ENCODE data around the gene MICAL1. TPM values are rescaled to one million over a fixed set of nuclear protein-coding genes. Genes with fewer than 3 reads are reported as not detected.

MICAL1 gene
- total and polyA plus RNA-seq, 10 of the 15 experiments (the other 5 are each of a cell fraction or from before 2014, with no cell fraction given) = 0.32 to 71.6 (median 45.3) TPM

DNA sequence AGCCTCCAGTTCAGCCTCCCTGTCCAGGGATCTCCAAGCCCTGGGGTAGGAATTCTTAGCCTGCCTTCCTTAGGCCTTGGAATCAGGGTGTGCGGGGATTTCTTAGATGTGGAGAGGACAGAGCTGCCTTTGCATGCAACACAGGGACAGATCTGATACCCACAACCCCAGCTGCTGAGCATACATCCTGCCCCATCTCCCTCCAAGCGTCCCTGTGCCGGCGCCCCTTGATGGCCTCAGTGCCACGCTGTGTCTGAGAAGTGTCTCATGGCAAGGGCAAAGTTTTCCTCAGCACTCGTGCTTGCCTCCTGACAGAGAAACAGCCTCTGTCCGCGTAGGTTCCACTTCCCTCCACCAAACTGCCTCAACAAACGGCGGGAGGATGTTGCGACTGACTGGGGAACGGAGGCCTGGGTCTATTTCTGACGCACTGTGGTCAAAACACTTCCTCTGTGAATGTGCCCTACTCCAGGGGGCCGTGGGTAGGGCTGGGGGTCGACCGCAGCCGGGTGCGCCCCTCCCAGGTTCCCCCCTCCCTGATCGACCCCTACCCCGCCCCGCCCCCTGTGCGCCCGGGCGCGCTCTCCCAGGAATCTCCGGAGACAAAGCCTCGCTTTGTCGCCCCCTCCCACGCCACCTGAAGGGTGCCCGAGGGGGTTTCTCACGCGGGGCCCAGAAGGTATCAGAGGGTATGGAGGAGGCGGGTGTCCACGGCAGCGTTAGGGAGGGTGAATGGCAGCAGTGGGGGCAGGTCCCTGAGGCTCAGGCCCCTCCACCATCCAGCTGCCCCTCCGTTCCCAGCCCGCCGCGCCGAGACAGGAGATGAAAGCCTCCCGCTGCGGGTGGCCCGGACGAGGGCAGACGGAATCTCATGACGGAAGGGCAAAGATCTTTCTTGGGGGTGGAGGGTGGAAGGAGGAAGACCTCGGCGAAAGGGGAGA, 806 bp downstream of the MICAL1 start:
- in situ Hi-C loops (cut with MboI) = no loop called here
- Histone ChIP-seq H4K20me1 (ENCODE audit: control insufficient read depth, insufficient read depth) (no peaks in the 10 kb centered on the region), H3K27ac (ENCODE audit: control insufficient read depth, insufficient read depth) (peak overlapping the region; percentile 98), H3K27me3 (replicated peaks in 1 of 2; ENCODE audit: control insufficient read depth in 2 of 2, insufficient read depth in 2 of 2, low read length in 1 of 2) (no peaks in the 10 kb centered on the region), H2AFZ (ENCODE audit: control insufficient read depth, low read depth, low read length) (peak overlapping the region; percentile 60), H3K4me3 (peak overlapping the region; percentile 89), H3K36me3 (ENCODE audit: control insufficient read depth in 2 of 2, insufficient read depth in 2 of 2, low read length in 1 of 2) (peaks cover 3 to 10% of the 10 kb centered on the region in 2 experiments; a peak in 3 of 4 replicates), H3K4me2 (ENCODE audit: control insufficient read depth, insufficient read depth) (peak overlapping the region; percentile 98), H3K79me2 (ENCODE audit: control insufficient read depth, insufficient read depth, low read length) (peaks cover 48% of the 10 kb centered on the region), H3K9ac (ENCODE audit: control insufficient read depth, insufficient read depth, low read length) (peak overlapping the region; percentile 91), H3K9me3 (replicated peaks; ENCODE audit: control insufficient read depth, insufficient read depth, low read length) (no peaks in the 10 kb centered on the region), H3K4me1 (ENCODE audit: control insufficient read depth, insufficient read depth, low read length) (peaks cover 55% of the 10 kb centered on the region)
- under 1% methylated on average over 46 of the region's 48 CpGs for WGBS (ENCODE audit: insufficient coverage, insufficient replicate concordance, low lambda C conversion rate, missing lambda C conversion rate)
- ChIA-PET RAD21 (ENCODE audit: unreplicated experiment) (interaction anchor here (0.6 to 10.1 kb wide), 10 partner anchors 10 to 77 kb away, joined by 3 to 97 read pairs (median 4); partner anchors contain the start of genes CD164, PPIL6, SMPD2 and ZBTB24), POLR2A (interaction anchor here (0.5 to 13.1 kb wide), 4 partner anchors 12 to 61 kb away, joined by 5 to 132 read pairs (median 40); partner anchors contain the start of genes PPIL6, SMPD2 and ZBTB24), SMC1A (ENCODE audit: uncharacterized antibody, unreplicated experiment) (interaction anchor here (1.1 to 10.1 kb wide), 6 partner anchors 12 to 72 kb away, joined by 3 to 148 read pairs (median 6); partner anchors contain the start of genes CD164, PPIL6, SMPD2 and ZBTB24), CTCF (interaction anchor here (0.7 to 3.9 kb wide), 10 partner anchors 12 to 370 kb away, joined by 3 to 30 read pairs (median 8); partner anchors contain the start of genes CD164, PPIL6 and SMPD2)
- DNase-seq (ENCODE audit: low read depth, low spot score) = peak; percentile 48
- BruUV-seq (replicated peaks) = no TSS peak
- peak; percentile 65 for FAIRE-seq
- intact Hi-C loops (cut with micrococcal nuclease; ENCODE audit: unreplicated experiment) = loop anchor here (1.0 to 5.0 kb wide), 3 partner anchors 29 to 357 kb away; partner anchors contain the start of genes CD164, CEP57L1 and ZBTB24
- ATAC-seq = peak; percentile 57
- no peak for TF ChIP-seq RFX5 (IDR thresholded peaks at IDR 0.05; ENCODE audit: low read depth, low read length)
- TF ChIP-seq NFXL1 (IDR thresholded peaks at IDR 0.05; ENCODE audit: borderline replicate concordance) = no peak
- TF ChIP-seq SMAD5 (IDR thresholded peaks at IDR 0.05; ENCODE audit: low read depth) = no peak
- TF ChIP-seq, protein P1, sequence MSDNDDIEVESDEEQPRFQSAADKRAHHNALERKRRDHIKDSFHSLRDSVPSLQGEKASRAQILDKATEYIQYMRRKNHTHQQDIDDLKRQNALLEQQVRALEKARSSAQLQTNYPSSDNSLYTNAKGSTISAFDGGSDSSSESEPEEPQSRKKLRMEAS (IDR thresholded peaks at IDR 0.05; ENCODE audit: low read depth, low read length) = peak; percentile 81
- TF ChIP-seq JUNB (IDR thresholded peaks at IDR 0.05) = no peak
- peak; percentile 40 to 74; a peak in 3 of 4 replicates for TF ChIP-seq IKZF2 (IDR thresholded peaks at IDR 0.05)
- no peak for TF ChIP-seq SUZ12 (IDR thresholded peaks at IDR 0.05; ENCODE audit: unreplicated experiment)
- no peak for TF ChIP-seq TARDBP (IDR thresholded peaks at IDR 0.05; ENCODE audit: borderline replicate concordance)
- peak; percentile 24; the same call in 1 of the 2 replicates for TF ChIP-seq BACH1 (IDR thresholded peaks at IDR 0.05; ENCODE audit: borderline replicate concordance)
- TF ChIP-seq SP1 (IDR thresholded peaks at IDR 0.05; ENCODE audit: low read depth, low read length) = peak; percentile 74
- TF ChIP-seq BRCA1 (IDR thresholded peaks at IDR 0.05; ENCODE audit: low read depth, low read length) = no peak
- no peak for TF ChIP-seq ESRRA (IDR thresholded peaks at IDR 0.05; ENCODE audit: low read length)
- peak; percentile 87 for TF ChIP-seq POLR2AphosphoS5 (IDR thresholded peaks at IDR 0.05; ENCODE audit: low read length)
- no peak for TF ChIP-seq YBX1 (IDR thresholded peaks at IDR 0.05)
- peak; percentile 70; the same call in 1 of the 2 replicates for TF ChIP-seq TAF1 (IDR thresholded peaks at IDR 0.05; ENCODE audit: borderline replicate concordance, low read depth, low read length)
- TF ChIP-seq CHD1 (IDR thresholded peaks at IDR 0.05; ENCODE audit: low read depth, low read length) = no peak
- TF ChIP-seq EED (IDR thresholded peaks at IDR 0.05; ENCODE audit: low read depth) = peak; percentile 84
- peak; percentile 54; the same call in 1 of the 2 replicates for TF ChIP-seq SMARCA5 (IDR thresholded peaks at IDR 0.05)
- TF ChIP-seq PAX5 (IDR thresholded peaks at IDR 0.05; ENCODE audit: borderline replicate concordance, low read depth, low read length) = peak; percentile 59; the same call in 1 of the 2 replicates
- TF ChIP-seq, protein P2, sequence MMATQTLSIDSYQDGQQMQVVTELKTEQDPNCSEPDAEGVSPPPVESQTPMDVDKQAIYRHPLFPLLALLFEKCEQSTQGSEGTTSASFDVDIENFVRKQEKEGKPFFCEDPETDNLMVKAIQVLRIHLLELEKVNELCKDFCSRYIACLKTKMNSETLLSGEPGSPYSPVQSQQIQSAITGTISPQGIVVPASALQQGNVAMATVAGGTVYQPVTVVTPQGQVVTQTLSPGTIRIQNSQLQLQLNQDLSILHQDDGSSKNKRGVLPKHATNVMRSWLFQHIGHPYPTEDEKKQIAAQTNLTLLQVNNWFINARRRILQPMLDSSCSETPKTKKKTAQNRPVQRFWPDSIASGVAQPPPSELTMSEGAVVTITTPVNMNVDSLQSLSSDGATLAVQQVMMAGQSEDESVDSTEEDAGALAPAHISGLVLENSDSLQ (IDR thresholded peaks at IDR 0.05) = no peak
- peak; percentile 91 for TF ChIP-seq SPI1 (IDR thresholded peaks at IDR 0.05; ENCODE audit: borderline replicate concordance, insufficient read depth, low read depth, low read length)
- TF ChIP-seq MXI1 (IDR thresholded peaks at IDR 0.05; ENCODE audit: low read depth, low read length) = peak; percentile 54

Data from GM12878 (cell line).